Measurements from ENCODE around the gene PIGQ.

Gene PIGQ

DNA sequence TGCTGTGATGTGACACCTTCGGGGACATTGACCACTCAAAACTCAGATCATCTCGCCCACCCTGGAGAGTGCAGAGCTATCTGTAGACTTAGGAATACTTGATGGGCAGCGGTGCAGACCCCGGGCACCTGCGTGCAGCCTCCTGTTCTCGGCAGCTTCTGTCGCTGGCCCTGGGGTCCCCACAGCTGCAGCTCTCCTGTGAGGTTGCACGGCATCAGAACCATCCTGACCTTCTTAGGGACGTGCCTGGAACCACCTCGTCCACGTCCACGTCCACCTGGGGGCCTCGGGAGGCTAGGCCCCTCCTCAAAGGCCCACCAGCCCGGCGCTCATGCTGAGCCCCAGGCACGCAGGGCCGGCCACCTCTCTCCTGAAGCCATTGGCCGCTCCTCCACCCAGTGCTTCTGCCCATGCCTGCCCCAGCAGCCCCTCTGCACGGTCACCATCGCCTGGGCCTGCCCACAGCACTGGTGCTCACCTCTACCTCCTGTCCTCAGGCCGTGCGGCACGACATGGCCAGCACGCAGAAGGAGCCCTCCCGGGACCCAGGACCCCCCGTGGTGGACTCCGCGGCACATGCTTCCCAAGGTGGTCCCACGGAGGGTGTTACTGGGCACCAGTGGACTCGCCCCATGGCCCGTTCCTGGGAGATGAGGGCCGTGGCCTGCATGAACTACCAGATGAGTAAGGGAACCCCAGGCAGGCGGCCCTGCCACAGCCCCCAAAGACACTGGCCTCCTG, 58.7 kb downstream of the PIGQ start:
- no peak for DNase-seq (ENCODE audit: low read depth in 2 of 2)

DNA sequence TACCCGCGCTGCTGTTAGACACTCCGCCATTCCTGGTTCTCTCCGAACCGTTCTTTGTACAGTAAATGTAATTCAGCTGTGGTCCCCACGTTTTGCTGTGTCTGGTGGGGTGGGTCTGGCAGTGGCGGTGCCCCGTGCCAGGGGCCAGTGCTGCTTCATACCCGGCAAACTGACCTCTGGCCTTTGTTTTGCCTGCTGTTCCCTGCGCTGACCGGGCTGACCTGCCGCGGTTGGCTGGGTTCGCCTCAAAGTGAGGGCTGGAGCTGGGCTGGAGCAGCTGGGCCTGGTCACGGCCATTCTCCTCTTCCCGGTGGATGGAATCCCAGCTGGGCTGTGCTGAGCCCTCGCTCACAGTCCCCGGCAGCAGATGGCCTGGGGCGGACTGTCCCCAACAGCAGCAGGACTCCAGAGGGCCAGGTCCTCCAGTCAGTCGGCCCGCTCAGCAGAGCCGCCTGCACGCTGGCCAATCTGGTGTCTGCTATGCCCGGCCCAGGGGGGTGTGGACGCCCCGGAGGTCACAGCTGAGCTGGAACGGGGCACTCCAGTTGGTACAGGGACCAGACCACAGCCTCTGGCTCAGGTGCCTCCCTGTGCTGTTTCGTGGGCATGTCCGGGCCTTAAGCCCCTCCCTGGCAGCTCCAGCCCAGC, 59.5 kb downstream of the PIGQ start:
- no peak for DNase-seq (ENCODE audit: low read depth in 2 of 2)

- no peak for DNase-seq (ENCODE audit: low read depth in 2 of 2)
Measured at GRCh38 chr16:629833-630248, 60.1 kb downstream of the PIGQ start.

DNA sequence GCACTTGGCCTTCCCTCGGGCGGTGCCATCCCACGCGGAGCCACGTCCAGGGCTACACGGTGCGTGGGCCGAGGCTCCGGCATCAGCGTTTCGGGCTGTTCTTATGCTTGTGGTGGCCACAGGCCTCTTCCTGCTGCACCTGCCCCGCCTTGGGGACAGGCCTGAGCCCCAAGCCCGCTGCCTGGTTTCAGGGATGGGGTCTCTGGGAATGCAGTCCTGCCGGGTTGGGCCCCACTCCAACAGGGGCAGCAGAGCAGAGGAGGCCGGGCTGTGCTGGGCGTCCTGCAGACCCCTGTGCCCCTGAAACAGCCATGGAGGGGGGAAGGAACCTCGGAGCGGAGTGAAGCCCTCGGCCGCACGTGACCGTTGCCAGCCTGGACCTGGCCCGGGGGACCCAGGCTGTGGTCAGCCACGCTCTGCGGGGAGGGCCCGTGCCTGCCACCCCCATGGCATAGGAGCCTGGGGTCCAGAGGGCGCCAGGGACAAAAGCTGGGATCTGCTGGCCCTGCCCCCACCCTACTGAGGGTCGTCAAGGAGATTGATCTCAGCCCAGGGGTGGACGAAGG, 60.6 kb downstream of the PIGQ start:
- no peak for DNase-seq (ENCODE audit: low read depth in 2 of 2)

DNA sequence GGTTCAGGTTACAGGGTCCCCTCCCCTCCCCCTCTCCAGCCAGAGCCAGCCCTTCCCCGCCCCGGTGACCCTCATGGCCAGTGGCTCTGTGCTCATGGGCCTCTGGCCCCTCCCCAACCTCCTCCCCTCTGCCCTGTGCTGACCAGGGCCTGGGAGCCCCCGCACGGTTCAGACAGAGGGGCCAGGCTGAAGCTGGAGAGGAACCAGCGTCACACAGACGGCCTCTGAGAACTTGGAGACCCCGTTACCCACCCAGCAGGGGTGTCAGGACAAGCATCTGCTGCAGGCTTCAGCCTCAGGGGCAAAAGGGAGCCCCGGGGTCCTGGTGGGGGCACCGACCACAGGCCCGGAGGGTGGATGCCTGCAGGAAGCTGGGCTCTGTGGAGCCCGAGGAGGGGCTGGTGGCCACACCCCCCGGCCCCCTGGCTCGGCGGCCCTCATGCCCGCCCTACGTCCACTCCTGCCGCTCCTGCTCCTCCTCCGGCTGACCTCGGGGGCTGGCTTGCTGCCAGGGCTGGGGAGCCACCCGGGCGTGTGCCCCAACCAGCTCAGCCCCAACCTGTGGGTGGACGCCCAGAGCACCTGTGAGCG, 61.1 kb downstream of the PIGQ start, which contains the start of gene WFIKKN1:
TSS of gene WFIKKN1 (plus strand) at position 171 of the 591 bp plus-strand sequence. CDS start at position 440, 269 bp downstream.
- no peak for DNase-seq (ENCODE audit: low read depth in 2 of 2)

- DNase-seq (ENCODE audit: low read depth in 2 of 2), result no peak
Measured at GRCh38 chr16:631808-632358, 62.1 kb downstream of the PIGQ start.

- DNase-seq (ENCODE audit: low read depth in 2 of 2), result no peak
Measured at GRCh38 chr16:632486-633335, 62.9 kb downstream of the PIGQ start.

DNA sequence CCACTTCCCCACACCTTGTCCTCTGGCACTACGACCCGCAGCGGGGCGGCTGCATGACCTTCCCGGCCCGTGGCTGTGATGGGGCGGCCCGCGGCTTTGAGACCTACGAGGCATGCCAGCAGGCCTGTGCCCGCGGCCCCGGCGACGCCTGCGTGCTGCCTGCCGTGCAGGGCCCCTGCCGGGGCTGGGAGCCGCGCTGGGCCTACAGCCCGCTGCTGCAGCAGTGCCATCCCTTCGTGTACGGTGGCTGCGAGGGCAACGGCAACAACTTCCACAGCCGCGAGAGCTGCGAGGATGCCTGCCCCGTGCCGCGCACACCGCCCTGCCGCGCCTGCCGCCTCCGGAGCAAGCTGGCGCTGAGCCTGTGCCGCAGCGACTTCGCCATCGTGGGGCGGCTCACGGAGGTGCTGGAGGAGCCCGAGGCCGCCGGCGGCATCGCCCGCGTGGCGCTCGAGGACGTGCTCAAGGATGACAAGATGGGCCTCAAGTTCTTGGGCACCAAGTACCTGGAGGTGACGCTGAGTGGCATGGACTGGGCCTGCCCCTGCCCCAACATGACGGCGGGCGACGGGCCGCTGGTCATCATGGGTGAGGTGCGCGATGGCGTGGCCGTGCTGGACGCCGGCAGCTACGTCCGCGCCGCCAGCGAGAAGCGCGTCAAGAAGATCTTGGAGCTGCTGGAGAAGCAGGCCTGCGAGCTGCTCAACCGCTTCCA, 63.7 kb downstream of the PIGQ start:
- DNase-seq (ENCODE audit: low read depth in 2 of 2), result no peak

All from stimulated activated CD4-positive, alpha-beta T cell treated with anti-CD3 and anti-CD28 coated beads, Interleukin-15, amount 100 ng/mL, for 48 hours (primary cell).